Activated naive CD8-positive, alpha-beta T cell treated with anti-CD3 and anti-CD28 coated beads, Interleukin-2, amount 10 ng/mL, durations not matched to agents 7 days and 5 days (primary cell): Measurements from ENCODE around the gene RSBN1L. TPM values are rescaled to one million over a fixed set of nuclear protein-coding genes. Genes with fewer than 3 reads are reported as not detected.
A peak's percentile ranks its signal among the peaks of the same experiment; 100 is the strongest.

Source experiments
- ATAC-seq: fragments of 150-1000 bp; cut with Tn5 transposase; one replicate; pipeline ENCODE4 v1.10.0; 2021; ENCODE audit warnings: low read depth, moderate library complexity
- POLR2A ChIA-PET: fragments of 350-600 bp; sonication (Branson Sonifier 250); formaldehyde crosslinking; loops from one replicate; lab custom pipeline; 2021; ENCODE audit warnings: antibody characterized with exemption; lab: Charles Lee
- DNase-seq: peaks from one replicate; pipeline ENCODE4 v3.0.0; 2021
- H3K27ac Mint-ChIP-seq: one replicate; pipeline ENCODE4 v1.8.0; 2022; ENCODE audit warnings: mild to moderate bottlenecking, mixed read lengths
- H3K27me3 Mint-ChIP-seq: one replicate; pipeline ENCODE4 v1.8.0; 2022; ENCODE audit warnings: mild to moderate bottlenecking, moderate library complexity, mixed read lengths
- H3K36me3 Mint-ChIP-seq: one replicate; pipeline ENCODE4 v1.8.0; 2021; ENCODE audit warnings: mild to moderate bottlenecking, mixed read lengths
- H3K4me1 Mint-ChIP-seq: one replicate; pipeline ENCODE4 v1.8.0; 2021; ENCODE audit warnings: mixed read lengths
- H3K4me3 Mint-ChIP-seq: one replicate; pipeline ENCODE4 v1.8.0; 2022; ENCODE audit warnings: mild to moderate bottlenecking, moderate library complexity, mixed read lengths
- H3K9me3 Mint-ChIP-seq: one replicate; pipeline ENCODE4 v1.8.0; 2021; ENCODE audit warnings: mixed read lengths
- total RNA-seq, 2 experiments: library from RNA; stranded (reverse); gene quantifications; one replicate each; pipeline ENCODE4 v1.2.3, GENCODE V29; 2021

The RSBN1L gene
- total RNA-seq, 2 experiments from 2014 or later = 28.1 to 30.2 TPM

DNA sequence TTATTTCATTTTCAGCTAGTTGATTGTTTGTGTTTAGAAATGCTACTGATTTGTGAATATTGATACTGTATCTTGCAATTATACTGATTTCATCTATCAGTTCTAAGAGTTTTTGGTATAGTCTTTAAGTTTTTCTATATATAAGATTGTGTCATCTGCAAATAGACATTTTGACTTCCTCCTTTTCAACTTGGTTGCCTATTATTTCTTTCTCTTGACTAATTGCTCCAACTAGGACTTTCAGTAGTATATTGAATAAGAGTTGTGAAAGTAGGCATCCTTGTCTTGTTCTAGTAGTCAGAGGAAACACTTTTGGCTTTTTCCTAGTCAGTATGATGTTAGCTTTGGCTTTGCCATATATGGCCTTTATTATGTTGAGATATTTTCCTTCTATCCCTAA lies 122.8 kb downstream of the RSBN1L start:
- no peaks in the 10 kb centered on the region for H3K4me1 Mint-ChIP-seq
- H3K27me3 Mint-ChIP-seq = no peaks in the 10 kb centered on the region
- POLR2A ChIA-PET = no interaction called here
- H3K4me3 Mint-ChIP-seq = no peak overlapping the region
- peaks cover 76% of the 10 kb centered on the region for H3K36me3 Mint-ChIP-seq
- ATAC-seq = no peak
- no peak for DNase-seq
- peaks cover 46% of the 10 kb centered on the region for H3K9me3 Mint-ChIP-seq
- no peak overlapping the region for H3K27ac Mint-ChIP-seq

DNA sequence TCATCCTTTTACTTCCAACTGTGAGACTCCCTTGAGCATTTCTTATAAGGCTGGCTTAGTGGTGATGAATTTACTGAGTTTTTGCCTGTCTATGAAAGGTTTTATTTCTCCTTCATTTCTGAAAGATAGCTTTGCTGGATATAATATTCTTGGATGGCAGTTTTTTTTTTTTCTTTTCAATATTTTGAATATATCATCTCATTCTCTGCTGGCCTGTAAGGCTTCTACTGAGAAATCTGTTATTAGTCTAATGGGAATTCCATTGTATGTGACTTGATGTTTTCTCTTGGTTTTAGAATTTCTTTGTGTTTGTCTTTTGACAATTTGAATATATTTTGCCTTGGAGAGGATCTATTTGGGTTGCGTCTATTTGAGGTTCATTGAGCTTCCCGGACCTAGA lies 124.7 kb downstream of the RSBN1L start:
- DNase-seq (no peak), ATAC-seq (no peak)
- Mint-ChIP-seq H3K36me3 (peaks cover 75% of the 10 kb centered on the region), H3K27me3 (no peaks in the 10 kb centered on the region), H3K4me3 (no peak overlapping the region), H3K4me1 (peaks cover 2% of the 10 kb centered on the region), H3K27ac (no peak overlapping the region), H3K9me3 (peaks cover 50% of the 10 kb centered on the region)
- POLR2A ChIA-PET = no interaction called here

DNA sequence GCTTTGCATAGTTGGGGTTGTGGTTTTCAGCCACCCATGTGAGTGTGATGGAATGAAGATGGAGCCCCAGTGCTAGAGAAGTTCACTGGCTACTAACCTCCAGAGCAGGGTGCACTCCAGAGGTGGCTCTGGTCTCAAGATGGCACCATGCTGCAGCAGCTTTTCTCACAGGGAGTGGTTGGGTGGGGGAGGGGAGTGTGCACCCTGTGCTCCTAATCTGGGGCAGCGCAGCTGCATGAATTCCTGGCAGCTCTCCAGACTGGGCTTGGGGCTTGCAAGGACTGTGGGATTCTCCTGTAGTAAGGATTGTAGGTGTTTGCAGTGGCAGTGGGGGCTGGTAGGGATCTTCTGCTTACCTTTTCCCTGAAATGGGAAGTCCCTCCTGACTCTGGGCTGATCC lies 126.0 kb downstream of the RSBN1L start:
- no peaks in the 10 kb centered on the region for H3K27me3 Mint-ChIP-seq
- H3K4me3 Mint-ChIP-seq = no peak overlapping the region
- no peak for DNase-seq
- peak overlapping the region; percentile 3 for H3K27ac Mint-ChIP-seq
- POLR2A ChIA-PET = no interaction called here
- peaks cover 4% of the 10 kb centered on the region for H3K4me1 Mint-ChIP-seq
- ATAC-seq = no peak
- peaks cover 67% of the 10 kb centered on the region for H3K36me3 Mint-ChIP-seq
- peaks cover 44% of the 10 kb centered on the region for H3K9me3 Mint-ChIP-seq

DNA sequence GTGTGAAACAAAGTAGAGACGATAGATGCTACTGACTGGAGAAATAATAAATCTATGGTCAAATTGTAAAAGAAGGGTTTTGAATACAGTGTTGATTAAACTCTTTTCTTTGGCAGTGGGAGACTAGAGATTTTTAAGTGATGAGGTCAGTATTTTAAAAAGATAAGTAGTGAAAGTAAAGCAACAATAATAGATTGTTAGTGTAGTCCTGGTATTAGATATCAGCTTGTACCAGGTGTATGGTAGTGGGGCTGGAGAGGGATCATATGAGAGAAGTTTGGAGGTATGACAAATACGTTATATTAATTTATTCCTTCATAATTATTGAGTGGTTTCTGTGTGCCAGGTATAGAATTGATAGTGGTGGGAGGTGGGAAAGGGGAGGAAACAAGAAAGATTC lies 127.5 kb downstream of the RSBN1L start:
- peaks cover 37% of the 10 kb centered on the region for H3K9me3 Mint-ChIP-seq
- H3K4me1 Mint-ChIP-seq = peaks cover 7% of the 10 kb centered on the region
- H3K36me3 Mint-ChIP-seq = peaks cover 56% of the 10 kb centered on the region
- DNase-seq (no peak), ATAC-seq (no peak)
- no peak overlapping the region for H3K27ac Mint-ChIP-seq
- H3K27me3 Mint-ChIP-seq = no peaks in the 10 kb centered on the region
- no peak overlapping the region for H3K4me3 Mint-ChIP-seq
- POLR2A ChIA-PET = no interaction called here

DNA sequence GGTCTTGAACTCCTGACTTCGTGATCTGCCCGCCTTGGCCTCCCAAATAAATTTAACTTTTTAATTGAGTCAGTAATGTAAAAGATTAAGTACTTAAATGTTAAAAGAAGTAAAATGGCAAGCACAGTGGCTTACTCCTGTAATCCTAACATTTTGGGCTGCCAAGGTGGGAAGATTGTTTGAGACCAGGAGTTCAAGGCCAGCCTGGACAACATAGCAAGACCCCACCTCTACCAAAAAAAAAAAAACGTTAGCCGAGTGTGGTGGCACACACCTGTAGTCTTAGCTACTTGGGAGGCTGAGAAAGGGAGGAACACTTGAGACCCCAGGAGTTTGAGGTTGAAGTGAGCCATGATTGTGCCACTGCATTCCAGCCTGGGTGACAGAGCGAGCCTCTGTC lies 128.4 kb downstream of the RSBN1L start:
- DNase-seq (no peak), ATAC-seq (no peak)
- Mint-ChIP-seq H3K4me3 (no peak overlapping the region), H3K4me1 (peaks cover 7% of the 10 kb centered on the region), H3K9me3 (peaks cover 33% of the 10 kb centered on the region), H3K27ac (no peak overlapping the region), H3K27me3 (no peaks in the 10 kb centered on the region), H3K36me3 (peaks cover 49% of the 10 kb centered on the region)
- POLR2A ChIA-PET = no interaction called here

DNA sequence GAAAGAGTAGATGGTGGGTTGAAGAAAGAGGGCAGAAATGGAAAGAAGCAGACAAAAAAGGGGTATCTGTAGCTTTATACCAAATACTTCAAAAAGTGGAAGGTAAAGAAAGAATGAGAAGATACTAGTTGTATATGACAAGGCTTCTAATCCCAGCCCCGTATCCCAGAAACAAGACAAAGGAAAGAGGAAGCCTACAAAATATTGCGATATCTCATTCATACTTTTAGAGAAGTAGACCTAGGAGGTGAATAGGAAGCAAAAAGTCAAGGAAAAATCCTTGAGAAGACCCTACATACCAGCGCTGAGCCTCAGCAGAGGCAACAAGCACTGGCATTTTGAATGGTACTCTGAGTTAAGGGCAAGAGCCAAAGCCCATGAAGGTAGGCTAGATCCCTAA lies 128.9 kb downstream of the RSBN1L start:
- POLR2A ChIA-PET = no interaction called here
- no peak overlapping the region for H3K4me3 Mint-ChIP-seq
- H3K27me3 Mint-ChIP-seq = no peaks in the 10 kb centered on the region
- H3K36me3 Mint-ChIP-seq = peaks cover 44% of the 10 kb centered on the region
- H3K27ac Mint-ChIP-seq = no peak overlapping the region
- DNase-seq = no peak
- H3K4me1 Mint-ChIP-seq = peaks cover 7% of the 10 kb centered on the region
- ATAC-seq = no peak
- peaks cover 31% of the 10 kb centered on the region for H3K9me3 Mint-ChIP-seq

DNA sequence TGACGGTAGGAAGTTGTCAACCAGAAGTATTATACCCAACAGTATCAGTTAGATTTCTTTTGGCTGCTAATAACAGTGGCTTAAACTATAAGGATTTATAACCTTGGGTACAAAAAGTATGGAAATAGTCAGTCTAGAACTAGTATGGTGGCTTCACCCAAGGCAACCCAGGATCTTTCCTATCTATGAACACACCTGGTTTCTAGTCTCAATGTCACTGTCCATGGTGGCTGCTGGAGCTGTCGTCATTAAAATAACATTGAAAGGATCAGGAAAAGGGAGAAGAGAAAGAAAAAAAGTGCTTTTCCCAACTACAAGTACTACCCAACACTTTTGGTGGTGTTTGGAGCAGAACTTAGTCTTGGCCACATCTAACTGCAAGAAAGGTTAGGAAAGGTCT lies 130.0 kb downstream of the RSBN1L start:
- no peak for ATAC-seq
- Mint-ChIP-seq H3K4me3 (no peak overlapping the region), H3K27me3 (no peaks in the 10 kb centered on the region), H3K4me1 (peaks cover 10% of the 10 kb centered on the region), H3K36me3 (peaks cover 40% of the 10 kb centered on the region), H3K27ac (no peak overlapping the region), H3K9me3 (peaks cover 21% of the 10 kb centered on the region)
- POLR2A ChIA-PET = no interaction called here
- DNase-seq = no peak

DNA sequence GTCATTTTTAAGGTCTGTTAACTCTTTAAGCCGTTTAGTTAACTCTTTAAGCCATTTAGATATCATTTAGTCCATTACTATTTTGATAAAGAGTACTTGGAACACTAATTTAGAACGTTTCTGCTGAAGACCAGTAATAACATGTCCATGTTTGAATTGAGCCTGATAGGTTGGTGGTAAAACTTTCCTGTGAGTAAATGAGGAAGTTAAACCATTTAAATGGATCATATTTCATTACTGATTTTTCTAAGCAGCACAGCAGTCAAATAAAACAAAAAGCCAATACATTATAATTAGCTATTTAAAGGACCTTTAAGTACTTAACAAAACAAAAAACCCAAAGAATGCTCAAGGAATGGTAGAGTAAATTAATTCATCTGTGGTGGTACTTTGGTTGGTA lies 131.7 kb downstream of the RSBN1L start:
- H3K36me3 Mint-ChIP-seq = peaks cover 30% of the 10 kb centered on the region
- POLR2A ChIA-PET = no interaction called here

DNA sequence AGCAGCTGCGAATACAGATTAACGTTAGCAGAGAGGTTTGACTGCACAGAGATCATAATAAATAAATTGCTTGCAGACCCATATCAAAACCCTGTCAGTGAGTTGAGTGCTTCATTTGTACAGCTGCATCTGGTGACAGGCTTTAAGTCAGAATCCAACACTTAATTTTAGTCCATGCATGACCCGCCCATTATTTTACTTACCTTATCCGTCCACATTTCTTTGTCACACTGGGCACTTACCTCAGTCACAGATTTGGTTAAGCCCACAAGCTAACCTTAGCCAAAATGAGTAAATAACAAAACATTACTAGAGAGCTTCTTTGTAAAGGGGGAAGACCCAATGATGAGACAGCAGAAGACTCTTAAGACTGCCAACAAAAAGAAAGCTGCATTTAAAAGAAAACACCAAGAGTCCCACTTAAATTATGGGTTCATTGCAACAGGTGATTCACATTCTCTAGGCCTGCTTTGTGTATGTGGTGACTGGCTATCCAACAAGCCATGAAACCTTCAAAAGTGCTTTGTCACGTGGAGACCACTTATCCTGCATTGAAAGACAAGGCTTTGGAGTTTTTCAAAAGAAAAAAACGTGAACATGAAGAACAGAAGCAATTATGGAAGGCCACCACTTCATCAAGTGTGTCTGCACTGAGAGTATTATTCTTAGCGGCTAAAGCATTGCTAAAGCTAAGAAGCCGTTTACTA lies 134.5 kb downstream of the RSBN1L start:
- POLR2A ChIA-PET = no interaction called here
- H3K4me1 Mint-ChIP-seq = peaks cover 19% of the 10 kb centered on the region
- no peaks in the 10 kb centered on the region for H3K27me3 Mint-ChIP-seq
- DNase-seq = no peak
- H3K27ac Mint-ChIP-seq = no peak overlapping the region
- H3K4me3 Mint-ChIP-seq = no peak overlapping the region
- peaks cover 3% of the 10 kb centered on the region for H3K9me3 Mint-ChIP-seq
- ATAC-seq = no peak
- peaks cover 21% of the 10 kb centered on the region for H3K36me3 Mint-ChIP-seq

More for the DNA sequence above, 131.7 kb downstream of the RSBN1L start:
- Mint-ChIP-seq H3K4me3 (no peak overlapping the region), H3K4me1 (peaks cover 12% of the 10 kb centered on the region), H3K9me3 (peaks cover 14% of the 10 kb centered on the region), H3K27ac (no peak overlapping the region), H3K27me3 (no peaks in the 10 kb centered on the region)
- no peak for ATAC-seq
- DNase-seq = no peak

DNA sequence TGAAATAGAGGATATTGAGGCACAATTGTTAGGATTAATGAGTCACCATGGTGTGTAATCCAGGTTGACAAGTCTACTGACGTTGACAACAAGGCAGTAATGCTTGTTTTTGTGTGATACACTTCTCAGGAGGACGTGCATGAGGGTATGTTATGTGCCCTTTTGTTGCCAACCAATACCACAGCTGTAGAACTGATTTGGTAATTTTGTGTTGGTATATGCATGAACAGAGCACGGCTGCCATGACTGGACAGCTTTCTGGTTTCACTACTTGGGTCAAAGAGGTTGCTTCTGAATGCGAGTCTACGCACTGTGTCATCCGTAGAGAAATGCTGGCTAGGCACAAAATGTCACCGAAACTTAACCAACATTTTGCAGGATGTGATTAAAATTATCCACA lies 135.2 kb downstream of the RSBN1L start:
- POLR2A ChIA-PET = no interaction called here
- peaks cover 25% of the 10 kb centered on the region for H3K36me3 Mint-ChIP-seq
- no peak for ATAC-seq
- no peak for DNase-seq
- H3K27ac Mint-ChIP-seq = no peak overlapping the region
- H3K4me3 Mint-ChIP-seq = no peak overlapping the region
- H3K27me3 Mint-ChIP-seq = no peaks in the 10 kb centered on the region
- peaks cover 17% of the 10 kb centered on the region for H3K4me1 Mint-ChIP-seq
- peaks cover 2% of the 10 kb centered on the region for H3K9me3 Mint-ChIP-seq

DNA sequence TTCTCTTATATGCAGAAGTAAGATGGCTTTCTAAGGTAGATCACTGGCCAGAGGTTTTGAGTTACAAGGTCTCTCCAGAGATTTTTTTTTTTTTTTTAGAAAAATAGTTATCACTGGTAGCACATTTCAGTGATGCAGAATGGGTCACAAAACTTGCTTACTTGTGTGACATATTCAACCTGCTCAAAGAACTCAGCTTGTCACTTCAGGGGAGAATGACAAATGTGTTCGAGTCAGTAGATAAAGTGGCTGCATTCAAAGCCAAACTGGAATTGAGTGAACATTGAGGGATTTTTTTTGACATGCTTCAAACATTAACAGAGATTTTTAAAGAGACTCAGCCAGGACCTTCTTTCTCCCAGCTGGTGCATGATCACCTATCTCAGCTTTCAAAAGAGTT lies 135.7 kb downstream of the RSBN1L start:
- Mint-ChIP-seq H3K27me3 (no peaks in the 10 kb centered on the region), H3K9me3 (peaks cover 2% of the 10 kb centered on the region), H3K4me3 (no peak overlapping the region), H3K4me1 (peaks cover 16% of the 10 kb centered on the region), H3K27ac (no peak overlapping the region), H3K36me3 (peaks cover 25% of the 10 kb centered on the region)
- DNase-seq (no peak), ATAC-seq (no peak)
- POLR2A ChIA-PET = interaction anchor here (0.6 kb wide), 1 partner anchor 140 kb away, joined by 3 read pairs; no protein-coding TSS in a partner anchor

Other genes with a start within 250 kb of the RSBN1L start
- gene PTPN12, start 159.2 kb upstream of the RSBN1L start, total RNA-seq = 10 to 100 TPM; 22.7 to 24.0 TPM
- gene TMEM60, start 102.0 kb downstream of the RSBN1L start, total RNA-seq = 10 to 100 TPM; 15.4 to 15.9 TPM
- 10 to 100 TPM; 33.3 to 33.6 TPM for gene PHTF2, start 102.3 kb downstream of the RSBN1L start, total RNA-seq